ENCODE measurements around the gene PAK2.

DNA sequence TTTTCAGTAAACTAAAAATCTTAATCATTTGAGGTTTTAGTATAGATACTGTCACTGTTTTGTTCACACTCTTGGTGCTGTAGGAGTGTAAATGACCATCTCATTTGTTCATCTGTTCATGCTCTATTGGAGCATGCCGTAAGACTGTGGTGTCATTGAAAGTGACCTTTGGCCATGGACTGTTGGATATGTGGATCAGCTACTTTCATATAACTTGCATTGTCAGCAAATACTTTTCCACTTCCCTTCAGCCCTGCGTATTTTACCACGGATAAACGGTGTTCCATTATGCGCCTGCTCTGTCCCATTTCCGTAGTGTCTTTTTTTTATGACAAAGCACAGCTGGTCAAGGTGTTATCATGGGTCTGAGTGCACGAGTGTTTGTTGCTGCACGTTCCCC, 95.4 kb downstream of the PAK2 start:
- TF ChIP-seq, protein P1, sequence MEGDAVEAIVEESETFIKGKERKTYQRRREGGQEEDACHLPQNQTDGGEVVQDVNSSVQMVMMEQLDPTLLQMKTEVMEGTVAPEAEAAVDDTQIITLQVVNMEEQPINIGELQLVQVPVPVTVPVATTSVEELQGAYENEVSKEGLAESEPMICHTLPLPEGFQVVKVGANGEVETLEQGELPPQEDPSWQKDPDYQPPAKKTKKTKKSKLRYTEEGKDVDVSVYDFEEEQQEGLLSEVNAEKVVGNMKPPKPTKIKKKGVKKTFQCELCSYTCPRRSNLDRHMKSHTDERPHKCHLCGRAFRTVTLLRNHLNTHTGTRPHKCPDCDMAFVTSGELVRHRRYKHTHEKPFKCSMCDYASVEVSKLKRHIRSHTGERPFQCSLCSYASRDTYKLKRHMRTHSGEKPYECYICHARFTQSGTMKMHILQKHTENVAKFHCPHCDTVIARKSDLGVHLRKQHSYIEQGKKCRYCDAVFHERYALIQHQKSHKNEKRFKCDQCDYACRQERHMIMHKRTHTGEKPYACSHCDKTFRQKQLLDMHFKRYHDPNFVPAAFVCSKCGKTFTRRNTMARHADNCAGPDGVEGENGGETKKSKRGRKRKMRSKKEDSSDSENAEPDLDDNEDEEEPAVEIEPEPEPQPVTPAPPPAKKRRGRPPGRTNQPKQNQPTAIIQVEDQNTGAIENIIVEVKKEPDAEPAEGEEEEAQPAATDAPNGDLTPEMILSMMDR (IDR thresholded peaks at IDR 0.05), result no peak
- no peak for TF ChIP-seq EZH2 (IDR thresholded peaks at IDR 0.05)

Measured in neural progenitor cell (in vitro differentiated cells).